Hematopoietic multipotent progenitor cell treated with erythropoietin and hydrocortisone succinate and interleukin-3 and kit ligand, for 17 days (in vitro differentiated cells): ENCODE results near the gene RYR3.

Experiments
- DNase-seq: peaks from one replicate; pipeline ENCODE4 v3.0.0-alpha.2; 2015; ENCODE audit warnings: low spot score

The RYR3 gene

GRCh38 chr15:33320017-33320416 lies 9.2 kb downstream of the RYR3 start:
- no peak for DNase-seq

- no peak for DNase-seq
Observed at GRCh38 chr15:33322091-33322490, 11.3 kb downstream of the RYR3 start.

GRCh38 chr15:33324609-33325008 lies 13.8 kb downstream of the RYR3 start:
- no peak for DNase-seq

- DNase-seq, result no peak
Observed at GRCh38 chr15:33326908-33327307, 16.1 kb downstream of the RYR3 start.

- no peak for DNase-seq
Observed at GRCh38 chr15:33328106-33328505, 17.3 kb downstream of the RYR3 start.

- DNase-seq, result no peak
Observed at GRCh38 chr15:33329457-33329856, 18.7 kb downstream of the RYR3 start.

GRCh38 chr15:33330931-33331330 lies 20.2 kb downstream of the RYR3 start:
- DNase-seq, result no peak

GRCh38 chr15:33341953-33342352 lies 31.2 kb downstream of the RYR3 start:
- DNase-seq, result no peak

GRCh38 chr15:33343275-33343674 lies 32.5 kb downstream of the RYR3 start:
- DNase-seq, result no peak

GRCh38 chr15:33344111-33344510 lies 33.3 kb downstream of the RYR3 start:
- no peak for DNase-seq

GRCh38 chr15:33344530-33344929 lies 33.8 kb downstream of the RYR3 start:
- no peak for DNase-seq

- DNase-seq, result no peak
Observed at GRCh38 chr15:33354411-33354810, 43.6 kb downstream of the RYR3 start.

- no peak for DNase-seq
Observed at GRCh38 chr15:33357845-33358244, 47.1 kb downstream of the RYR3 start.

GRCh38 chr15:33358306-33358705 lies 47.5 kb downstream of the RYR3 start:
- DNase-seq, result no peak

GRCh38 chr15:33360886-33361285 lies 50.1 kb downstream of the RYR3 start:
- DNase-seq, result no peak

GRCh38 chr15:33369941-33370622 lies 59.3 kb downstream of the RYR3 start:
- no peak for DNase-seq

- DNase-seq, result no peak
Observed at GRCh38 chr15:33370623-33371020, 59.9 kb downstream of the RYR3 start.

- DNase-seq, result no peak
Observed at GRCh38 chr15:33371159-33371558, 60.4 kb downstream of the RYR3 start.

GRCh38 chr15:33374226-33374914 lies 63.6 kb downstream of the RYR3 start:
- no peak for DNase-seq

GRCh38 chr15:33375236-33375635 lies 64.5 kb downstream of the RYR3 start:
- no peak for DNase-seq

GRCh38 chr15:33377204-33377603 lies 66.4 kb downstream of the RYR3 start:
- peak; percentile 8 for DNase-seq

- no peak for DNase-seq
Observed at GRCh38 chr15:33378866-33379480, 68.2 kb downstream of the RYR3 start.

GRCh38 chr15:33380406-33380805 lies 69.6 kb downstream of the RYR3 start:
- DNase-seq, result no peak
